Keratinocyte (primary cell): ENCODE measurements around the gene PSMD7. TPM values are rescaled to one million over a fixed set of nuclear protein-coding genes. Genes with fewer than 3 reads are reported as not detected.

ENCODE experiments used
- DNase-seq: peaks from one replicate; pipeline ENCODE4 v3.0.0-alpha.2; 2011; ENCODE audit warnings: low read depth, missing footprints, low spot score
- FAIRE-seq: peaks from 2 replicates; lab custom pipeline; 2011; peaks lifted over from hg19 to GRCh38; lab: Jason Lieb, UNC
- H2AFZ ChIP-seq: 2 replicates; pipeline ENCODE4 v1.6.0; 2012; ENCODE audit warnings: low read length, control low read depth, inconsistent platforms; ENCODE audit not compliant: control insufficient read depth
- H3K27ac ChIP-seq: 2 replicates; pipeline ENCODE4 v1.5.1; 2011; ENCODE audit warnings: low read length; ENCODE audit not compliant: control insufficient read depth, insufficient read depth
- H3K27me3 ChIP-seq: 3 replicates; pipeline ENCODE4 v1.6.0; 2011; ENCODE audit warnings: low read length; ENCODE audit not compliant: control insufficient read depth, insufficient read depth; ENCODE audit errors: extremely low read depth
- H3K36me3 ChIP-seq, 2 experiments: 2 replicates in 1 of 2; 3 replicates in 1 of 2; pipeline ENCODE4 v1.5.1; 2011; ENCODE audit warnings: low read length in 2 of 2, mild to moderate bottlenecking in 1 of 2; ENCODE audit not compliant: control insufficient read depth in 2 of 2, insufficient read depth in 2 of 2; ENCODE audit errors: extremely low read depth in 1 of 2
- H3K4me1 ChIP-seq: 3 replicates; pipeline ENCODE4 v1.5.1; 2011; ENCODE audit warnings: low read length; ENCODE audit not compliant: control insufficient read depth, insufficient read depth; ENCODE audit errors: extremely low read depth
- H3K4me2 ChIP-seq: 3 replicates; pipeline ENCODE4 v1.6.0; 2011; ENCODE audit warnings: low read depth, low read length; ENCODE audit not compliant: control insufficient read depth, insufficient read depth; ENCODE audit errors: extremely low read depth
- H3K4me3 ChIP-seq, 3 experiments: fragments of 200-600 bp in 1 of 3; sonication (generic) in 1 of 3; 2 replicates in 2 of 3; 3 replicates in 1 of 3; pipeline ENCODE4 v1.5.1; 2011 to 2016; ENCODE audit warnings: low read length in 3 of 3, mild to moderate bottlenecking in 3 of 3, control low read depth in 2 of 3, inconsistent platforms in 1 of 3, low read depth in 1 of 3, mixed read lengths in 1 of 3, mixed run types in 1 of 3, moderate library complexity in 1 of 3; ENCODE audit not compliant: control insufficient read depth in 2 of 3, insufficient read depth in 2 of 3; ENCODE audit errors: extremely low read depth in 1 of 3
- H3K79me2 ChIP-seq: 2 replicates; pipeline ENCODE4 v1.6.0; 2012; ENCODE audit warnings: low read length; ENCODE audit not compliant: control insufficient read depth, insufficient read depth
- H3K9ac ChIP-seq: 3 replicates; pipeline ENCODE4 v1.6.0; 2011; ENCODE audit warnings: low read length; ENCODE audit not compliant: control insufficient read depth, insufficient read depth; ENCODE audit errors: extremely low read depth
- H3K9me1 ChIP-seq: 3 replicates; pipeline ENCODE4 v1.6.0; 2011; ENCODE audit warnings: low read length; ENCODE audit not compliant: control insufficient read depth, insufficient read depth; ENCODE audit errors: extremely low read depth
- H3K9me3 ChIP-seq: 2 replicates; pipeline ENCODE4 v1.5.1; 2012; ENCODE audit warnings: low read depth, low read length; ENCODE audit not compliant: control insufficient read depth
- H4K20me1 ChIP-seq: 3 replicates; pipeline ENCODE4 v1.6.0; 2011; ENCODE audit warnings: low read length; ENCODE audit not compliant: control insufficient read depth, insufficient read depth; ENCODE audit errors: extremely low read depth
- EZH2 ChIP-seq: IDR thresholded peaks from one replicate; pipeline ENCODE4 v1.6.1; 2012; ENCODE audit warnings: inconsistent platforms, mild to moderate bottlenecking, low read length, moderate library complexity
- dilution Hi-C: fragments of 300-500 bp; cut with MboI; formaldehyde crosslinking; loops from one replicate; pipeline ENCODE4 v1.7.0; 2020; ENCODE audit warnings: low sequenced_read_pairs; ENCODE audit not compliant: extremely low pct_ligation_motif_present
- polyA plus RNA-seq, 5 experiments: library from polyadenylated mRNA; depleted of rRNA in 3 of 5; stranded (reverse) in 3 of 5; stranded (forward) in 1 of 5; unstranded in 1 of 5; fragments of >200 nt; gene quantifications; 1 replicate in 1 of 5; 2 replicates in 3 of 5; 3 replicates in 1 of 5; pipeline versions ENCODE4 v1.2.1 to v1.2.3, GENCODE V29; 2011 to 2012; ENCODE audit warnings: missing spikeins in 2 of 5, low read depth in 1 of 5, low replicate concordance in 1 of 5
- TF ChIP-seq, protein P1 (sequence below), 3 experiments: IDR thresholded peaks in 1 of 3; conservative IDR thresholded peaks in 1 of 3; optimal IDR thresholded peaks in 1 of 3; 2 replicates in 2 of 3; 3 replicates in 1 of 3; pipeline versions ENCODE3 to v1.5.1; 2011; ENCODE audit warnings: low read length in 3 of 3, mild to moderate bottlenecking in 3 of 3, moderate library complexity in 2 of 3, control low read depth in 1 of 3, inconsistent platforms in 1 of 3; ENCODE audit not compliant: insufficient read depth in 2 of 3; ENCODE audit errors: extremely low read depth in 1 of 3

Gene PSMD7
- polyA plus RNA-seq, 1 donor (not counting 4 experiments of a cell fraction or from before 2014, with no cell fraction given): 130 TPM

DNA sequence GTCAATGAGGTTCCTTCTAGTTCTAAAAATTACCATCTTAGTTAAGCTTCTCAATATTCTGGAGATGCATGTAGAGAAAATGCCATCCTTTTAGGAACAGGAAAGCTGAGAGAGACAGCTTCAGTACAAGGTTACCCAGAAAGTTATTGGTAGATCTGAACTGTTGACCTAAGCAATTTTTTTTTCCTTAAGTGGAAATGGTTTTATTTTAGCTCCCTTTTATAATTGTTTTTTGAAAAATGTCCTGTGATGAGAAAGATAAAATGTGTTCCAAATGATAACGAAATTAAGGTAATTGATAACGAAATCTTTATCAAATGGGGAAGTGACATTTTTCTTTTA is 8.2 kb downstream of the PSMD7 start:
- dilution Hi-C loops: no loop called here
- H3K27me3 ChIP-seq: no peaks in the 10 kb centered on the region
- no peak for DNase-seq
- peaks cover 13% of the 10 kb centered on the region for H3K79me2 ChIP-seq
- H3K36me3 ChIP-seq: peaks cover 41 to 51% of the 10 kb centered on the region in 2 experiments
- H4K20me1 ChIP-seq: peaks cover 5% of the 10 kb centered on the region
- H3K4me1 ChIP-seq: no peaks in the 10 kb centered on the region
- H3K9me1 ChIP-seq: no peaks in the 10 kb centered on the region
- no peak for FAIRE-seq
- no peak for TF ChIP-seq EZH2
- TF ChIP-seq, protein P1, sequence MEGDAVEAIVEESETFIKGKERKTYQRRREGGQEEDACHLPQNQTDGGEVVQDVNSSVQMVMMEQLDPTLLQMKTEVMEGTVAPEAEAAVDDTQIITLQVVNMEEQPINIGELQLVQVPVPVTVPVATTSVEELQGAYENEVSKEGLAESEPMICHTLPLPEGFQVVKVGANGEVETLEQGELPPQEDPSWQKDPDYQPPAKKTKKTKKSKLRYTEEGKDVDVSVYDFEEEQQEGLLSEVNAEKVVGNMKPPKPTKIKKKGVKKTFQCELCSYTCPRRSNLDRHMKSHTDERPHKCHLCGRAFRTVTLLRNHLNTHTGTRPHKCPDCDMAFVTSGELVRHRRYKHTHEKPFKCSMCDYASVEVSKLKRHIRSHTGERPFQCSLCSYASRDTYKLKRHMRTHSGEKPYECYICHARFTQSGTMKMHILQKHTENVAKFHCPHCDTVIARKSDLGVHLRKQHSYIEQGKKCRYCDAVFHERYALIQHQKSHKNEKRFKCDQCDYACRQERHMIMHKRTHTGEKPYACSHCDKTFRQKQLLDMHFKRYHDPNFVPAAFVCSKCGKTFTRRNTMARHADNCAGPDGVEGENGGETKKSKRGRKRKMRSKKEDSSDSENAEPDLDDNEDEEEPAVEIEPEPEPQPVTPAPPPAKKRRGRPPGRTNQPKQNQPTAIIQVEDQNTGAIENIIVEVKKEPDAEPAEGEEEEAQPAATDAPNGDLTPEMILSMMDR (optimal IDR thresholded peaks at IDR 0.05 in 1 of 3, IDR thresholded peaks at IDR 0.05 in 1 of 3, conservative IDR thresholded peaks at IDR 0.05 in 1 of 3; ENCODE audit: extremely low read depth in 1 of 3, insufficient read depth in 2 of 3, low read length in 3 of 3): no peak
- H3K27ac ChIP-seq: no peak overlapping the region
- no peaks in the 10 kb centered on the region for H3K9me3 ChIP-seq
- H3K4me3 ChIP-seq: no peak overlapping the region
- no peak overlapping the region for H3K4me2 ChIP-seq
- H3K9ac ChIP-seq: no peak overlapping the region
- H2AFZ ChIP-seq: no peak overlapping the region

DNA sequence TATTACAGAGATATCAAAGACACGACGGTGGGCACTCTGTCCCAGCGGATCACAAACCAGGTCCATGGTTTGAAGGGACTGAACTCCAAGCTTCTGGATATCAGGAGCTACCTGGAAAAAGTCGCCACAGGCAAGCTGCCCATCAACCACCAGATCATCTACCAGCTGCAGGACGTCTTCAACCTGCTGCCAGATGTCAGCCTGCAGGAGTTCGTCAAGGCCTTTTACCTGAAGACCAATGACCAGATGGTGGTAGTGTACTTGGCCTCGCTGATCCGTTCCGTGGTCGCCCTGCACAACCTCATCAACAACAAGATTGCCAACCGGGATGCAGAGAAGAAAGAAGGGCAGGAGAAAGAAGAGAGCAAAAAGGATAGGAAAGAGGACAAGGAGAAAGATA is 8.7 kb downstream of the PSMD7 start:
- no peak for FAIRE-seq

More for the DNA sequence above, 8.7 kb downstream of the PSMD7 start:
- no peak for DNase-seq
- dilution Hi-C loops: no loop called here
- Histone ChIP-seq H3K4me1 (no peaks in the 10 kb centered on the region), H3K36me3 (peaks cover 38 to 46% of the 10 kb centered on the region in 2 experiments), H2AFZ (no peak overlapping the region), H4K20me1 (peaks cover 5% of the 10 kb centered on the region), H3K4me2 (no peak overlapping the region), H3K9me3 (no peaks in the 10 kb centered on the region), H3K27ac (no peak overlapping the region), H3K9ac (no peak overlapping the region), H3K9me1 (no peaks in the 10 kb centered on the region), H3K4me3 (no peak overlapping the region), H3K79me2 (peaks cover 8% of the 10 kb centered on the region), H3K27me3 (no peaks in the 10 kb centered on the region)
- no peak for TF ChIP-seq EZH2
- TF ChIP-seq, protein P1 (optimal IDR thresholded peaks at IDR 0.05 in 1 of 3, IDR thresholded peaks at IDR 0.05 in 1 of 3, conservative IDR thresholded peaks at IDR 0.05 in 1 of 3; ENCODE audit: extremely low read depth in 1 of 3, insufficient read depth in 2 of 3, low read length in 3 of 3): no peak
